Activated B cell treated with CpG ODN at 0.5 μM for 24 hours (primary cell): ENCODE data around the gene NUP98. TPM values are rescaled to one million over a fixed set of nuclear protein-coding genes. Genes with fewer than 3 reads are reported as not detected.
"Not testable (repeated sequence)": the region's sequence is repeated elsewhere in the genome, so short reads cannot be mapped to it uniquely, and the experiment has no call there.

ENCODE experiments used
- ATAC-seq: fragments of 200-7000 bp; cut with Tn5 transposase; one replicate; pipeline ENCODE4 v1.10.0; 2021; ENCODE audit warnings: low read depth, mild to moderate bottlenecking, moderate library complexity
- CTCF ChIA-PET: fragments of 350-600 bp; sonication (Branson Sonifier 250); formaldehyde crosslinking; loops from one replicate; lab custom pipeline; 2021; ENCODE audit warnings: antibody characterized with exemption; lab: Charles Lee
- POLR2A ChIA-PET: fragments of 350-600 bp; sonication (Branson Sonifier 250); formaldehyde crosslinking; loops from one replicate; lab custom pipeline; 2021; ENCODE audit warnings: antibody characterized with exemption; lab: Charles Lee
- DNase-seq: peaks from one replicate; pipeline ENCODE4 v3.0.0; 2022
- H3K27ac Mint-ChIP-seq: one replicate; pipeline ENCODE4 v1.8.0; 2020; ENCODE audit warnings: mixed read lengths
- H3K27me3 Mint-ChIP-seq: one replicate; pipeline ENCODE4 v1.8.0; 2021; ENCODE audit warnings: mixed read lengths
- H3K36me3 Mint-ChIP-seq: one replicate; pipeline ENCODE4 v1.8.0; 2021; ENCODE audit warnings: low read depth, mixed read lengths
- H3K4me1 Mint-ChIP-seq: one replicate; pipeline ENCODE4 v1.8.0; 2021; ENCODE audit warnings: mixed read lengths
- H3K4me3 Mint-ChIP-seq: one replicate; pipeline ENCODE4 v1.8.0; 2020; ENCODE audit warnings: mild to moderate bottlenecking, mixed read lengths
- H3K9me3 Mint-ChIP-seq: one replicate; pipeline ENCODE4 v1.8.0; 2020; ENCODE audit warnings: mixed read lengths
- CTCF ChIP-seq: fragments of 200-600 bp; IDR thresholded peaks from one replicate; pipeline ENCODE4 v1.8.0; 2022; ENCODE audit warnings: antibody characterized with exemption, mild to moderate bottlenecking
- intact Hi-C: fragments of 100-400 bp; cut with micrococcal nuclease; formaldehyde crosslinking; loops from one replicate; pipeline ENCODE4 v1.15.1; 2024
- total RNA-seq: library from RNA; stranded (reverse); gene quantifications from 2 replicates; pipeline ENCODE4 v1.2.3, GENCODE V29; 2022

Gene NUP98
- total RNA-seq, 1 donor from 2014 or later = 117 TPM

- no peak for TF ChIP-seq CTCF
- Mint-ChIP-seq H3K27ac (no peak overlapping the region), H3K4me3 (no peak overlapping the region), H3K27me3 (no peaks in the 10 kb centered on the region), H3K4me1 (no peaks in the 10 kb centered on the region), H3K36me3 (no peaks in the 10 kb centered on the region), H3K9me3 (no peaks in the 10 kb centered on the region)
- DNase-seq (no peak), ATAC-seq (no peak)
- ChIA-PET POLR2A (no interaction called here), CTCF (no interaction called here)
- intact Hi-C loops = no loop called here
Observed at GRCh38 chr11:3817181-3817800, 19.9 kb upstream of the NUP98 start.

GRCh38 chr11:3816673-3817072, 19.3 kb upstream of the NUP98 start:
- no peak for DNase-seq
- Mint-ChIP-seq H3K9me3 (no peaks in the 10 kb centered on the region), H3K27me3 (no peaks in the 10 kb centered on the region), H3K4me3 (no peak overlapping the region), H3K27ac (no peak overlapping the region), H3K36me3 (no peaks in the 10 kb centered on the region), H3K4me1 (no peaks in the 10 kb centered on the region)
- no peak for TF ChIP-seq CTCF
- ChIA-PET CTCF (no interaction called here), POLR2A (no interaction called here)
- intact Hi-C loops = no loop called here
- no peak for ATAC-seq

GRCh38 chr11:3815845-3816244, 18.5 kb upstream of the NUP98 start:
- no peak for TF ChIP-seq CTCF
- H3K9me3 Mint-ChIP-seq = no peaks in the 10 kb centered on the region

GRCh38 chr11:3814832-3815231, 17.5 kb upstream of the NUP98 start:
- DNase-seq, intact Hi-C loops, ATAC-seq, H3K27ac Mint-ChIP-seq, H3K4me1 Mint-ChIP-seq, H3K27me3 Mint-ChIP-seq, H3K4me3 Mint-ChIP-seq, H3K9me3 Mint-ChIP-seq, H3K36me3 Mint-ChIP-seq: not testable (repeated sequence)
- ChIA-PET POLR2A (interaction anchor here (0.7 kb wide), 1 partner anchor 23 kb away, joined by 3 read pairs; no protein-coding TSS in a partner anchor), CTCF (interaction anchor here (0.6 to 1.6 kb wide), 2 partner anchors 35 to 299 kb away, joined by 3 to 4 read pairs; no protein-coding TSS in a partner anchor)

More at GRCh38 chr11:3815845-3816244, 18.5 kb upstream of the NUP98 start:
- ATAC-seq = no peak
- ChIA-PET POLR2A (interaction anchor here (0.7 kb wide), 1 partner anchor 22 kb away, joined by 3 read pairs; no protein-coding TSS in a partner anchor), CTCF (no interaction called here)
- intact Hi-C loops = no loop called here
- no peak for DNase-seq
- Mint-ChIP-seq H3K4me3 (no peak overlapping the region), H3K36me3 (no peaks in the 10 kb centered on the region), H3K27me3 (no peaks in the 10 kb centered on the region), H3K4me1 (no peaks in the 10 kb centered on the region), H3K27ac (no peak overlapping the region)

- ChIA-PET CTCF (interaction anchor here (1.2 to 4.2 kb wide), 2 partner anchors 29 to 262 kb away, joined by 5 to 36 read pairs; partner anchors contain the start of gene RHOG), POLR2A (interaction anchor here (7.4 kb wide), 1 partner anchor 29 kb away, joined by 46 read pairs; the partner anchor contains the start of gene RHOG)
- no peak for TF ChIP-seq CTCF
- no peak overlapping the region for H3K4me3 Mint-ChIP-seq
- DNase-seq (no peak), ATAC-seq (no peak)
- intact Hi-C loops = no loop called here
- H3K27me3 Mint-ChIP-seq = no peaks in the 10 kb centered on the region
- peaks cover 13% of the 10 kb centered on the region for H3K4me1 Mint-ChIP-seq
- no peaks in the 10 kb centered on the region for H3K9me3 Mint-ChIP-seq
- H3K36me3 Mint-ChIP-seq = peaks cover 5% of the 10 kb centered on the region
- no peak overlapping the region for H3K27ac Mint-ChIP-seq
Observed at GRCh38 chr11:3810951-3811350, 13.6 kb upstream of the NUP98 start.
